Endothelial cell of umbilical vein (primary cell): ENCODE data around the gene OR1N2. TPM values are rescaled to one million over a fixed set of nuclear protein-coding genes. Genes with fewer than 3 reads are reported as not detected.

Source experiments
- BruUV-seq: library from RNA; stranded (reverse); fragments of 400-500 nt; replicated peaks from 2 replicates; lab custom pipeline; 2021; lab: Mats Ljungman, UMichigan
- CTCF ChIA-PET: fragments of 300-600, 350-600 bp; sonication (Branson Sonifier 250); formaldehyde crosslinking; loops from one replicate; lab custom pipeline; 2021; ENCODE audit warnings: antibody characterized with exemption, inconsistent platforms; lab: Charles Lee
- POLR2A ChIA-PET: fragments of 300-600, 350-600 bp; sonication (Branson Sonifier 250); formaldehyde crosslinking; loops from one replicate; lab custom pipeline; 2021; ENCODE audit warnings: antibody characterized with exemption, inconsistent platforms; lab: Charles Lee
- DNase-seq: peaks from one replicate; pipeline ENCODE4 v3.0.0-alpha.2; 2011; ENCODE audit warnings: low read depth, low spot score
- FAIRE-seq: peaks from 2 replicates; lab custom pipeline; 2011; peaks lifted over from hg19 to GRCh38; lab: Jason Lieb, UNC
- H2AFZ ChIP-seq: 2 replicates; pipeline ENCODE4 v1.6.0; 2012; ENCODE audit warnings: low read depth, low read length, control low read depth, inconsistent platforms
- H3K27ac ChIP-seq: 2 replicates; pipeline ENCODE4 v1.5.1; 2011; ENCODE audit warnings: low read depth, mild to moderate bottlenecking, control low read depth, low read length, moderate library complexity; ENCODE audit not compliant: insufficient read depth
- H3K27me3 ChIP-seq, 2 experiments: 2 replicates each; pipeline versions ENCODE4 v1.6.0 to v1.6.1; 2011; ENCODE audit warnings: low read length in 2 of 2, mixed read lengths in 1 of 2; ENCODE audit not compliant: control insufficient read depth in 2 of 2, insufficient read depth in 2 of 2
- H3K36me3 ChIP-seq, 2 experiments: 2 replicates in 1 of 2; 3 replicates in 1 of 2; pipeline ENCODE4 v1.5.1; 2011; ENCODE audit warnings: low read length in 2 of 2, mild to moderate bottlenecking in 1 of 2, moderate library complexity in 1 of 2; ENCODE audit not compliant: control insufficient read depth in 2 of 2, insufficient read depth in 2 of 2; ENCODE audit errors: extremely low read depth in 1 of 2
- H3K4me1 ChIP-seq: 3 replicates; pipeline ENCODE4 v1.5.1; 2011; ENCODE audit warnings: mild to moderate bottlenecking, low read length; ENCODE audit not compliant: control insufficient read depth, insufficient read depth; ENCODE audit errors: extremely low read depth
- H3K4me2 ChIP-seq: 2 replicates; pipeline ENCODE4 v1.6.1; 2011; ENCODE audit warnings: low read length, control low read depth, mixed read lengths; ENCODE audit not compliant: insufficient read depth
- H3K4me3 ChIP-seq, 3 experiments: fragments of 200-600 bp in 1 of 3; sonication (generic), shearing (Covaris generic) in 1 of 3; replicated peaks in 1 of 3; 2 replicates each; pipeline ENCODE4 v1.5.1; 2011 to 2016; ENCODE audit warnings: control low read depth in 3 of 3, low read length in 3 of 3, mild to moderate bottlenecking in 2 of 3, inconsistent platforms in 1 of 3, low read depth in 1 of 3, moderate library complexity in 1 of 3; ENCODE audit not compliant: insufficient read depth in 1 of 3
- H3K79me2 ChIP-seq: 2 replicates; pipeline ENCODE4 v1.6.0; 2012; ENCODE audit warnings: low read length, inconsistent platforms; ENCODE audit not compliant: control insufficient read depth, insufficient read depth
- H3K9ac ChIP-seq: replicated peaks from 2 replicates; pipeline ENCODE3; 2011; ENCODE audit warnings: low read length, control low read depth; ENCODE audit not compliant: insufficient read depth; ENCODE audit errors: extremely low read depth
- H3K9me1 ChIP-seq: replicated peaks from 3 replicates; pipeline ENCODE4 v1.6.0; 2011; ENCODE audit warnings: mild to moderate bottlenecking, low read length; ENCODE audit not compliant: control insufficient read depth, insufficient read depth; ENCODE audit errors: extremely low read depth
- H3K9me3 ChIP-seq: replicated peaks from 2 replicates; pipeline ENCODE4 v1.5.1; 2012; ENCODE audit warnings: low read length, inconsistent platforms; ENCODE audit not compliant: control insufficient read depth, insufficient read depth
- H4K20me1 ChIP-seq: replicated peaks from 2 replicates; pipeline ENCODE3; 2011; ENCODE audit warnings: mild to moderate bottlenecking, low read length; ENCODE audit not compliant: control insufficient read depth, insufficient read depth; ENCODE audit errors: extremely low read depth
- EZH2 ChIP-seq: IDR thresholded peaks from 2 replicates; pipeline ENCODE4 v1.6.1; 2012; ENCODE audit warnings: borderline replicate concordance, low read depth, mild to moderate bottlenecking, moderate library complexity, low read length, inconsistent platforms; ENCODE audit not compliant: severe bottlenecking
- FOS ChIP-seq: IDR thresholded peaks from 2 replicates; pipeline ENCODE4 v1.6.1; 2011; ENCODE audit warnings: mild to moderate bottlenecking, low read length, moderate library complexity, borderline replicate concordance; ENCODE audit not compliant: insufficient read depth
- GATA2 ChIP-seq: IDR thresholded peaks from 2 replicates; pipeline ENCODE4 v1.7.0; 2011; ENCODE audit warnings: low read depth, mild to moderate bottlenecking, moderate library complexity, mixed read lengths, low read length; ENCODE audit not compliant: insufficient read length, insufficient read depth
- JUN ChIP-seq: IDR thresholded peaks from 2 replicates; pipeline ENCODE4 v1.6.1; 2011; ENCODE audit warnings: borderline replicate concordance, low read depth; ENCODE audit not compliant: insufficient read length, insufficient read depth
- MYC ChIP-seq: IDR thresholded peaks from one replicate; pipeline ENCODE4 v1.6.1; 2011; ENCODE audit warnings: mild to moderate bottlenecking, low read depth, low read length
- POLR2A ChIP-seq: IDR thresholded peaks from 2 replicates; pipeline ENCODE4 v1.6.1; 2012; ENCODE audit warnings: low read depth, mild to moderate bottlenecking, control low read depth, low read length
- POLR2AphosphoS5 ChIP-seq: IDR thresholded peaks from 2 replicates; pipeline ENCODE4 v1.6.1; 2012; ENCODE audit warnings: low read depth, mild to moderate bottlenecking, control low read depth, low read length, moderate library complexity; ENCODE audit not compliant: insufficient read depth
- dilution Hi-C: fragments of 300-500 bp; cut with MboI; formaldehyde crosslinking; loops from one replicate; pipeline ENCODE4 v1.15.0; 2019; ENCODE audit warnings: low sequenced_read_pairs; ENCODE audit not compliant: extremely low pct_ligation_motif_present
- intact Hi-C: fragments of 100-400 bp; cut with micrococcal nuclease; formaldehyde crosslinking; loops from one replicate; pipeline ENCODE4 v1.10.0; 2022
- polyA plus RNA-seq, 4 experiments: library from polyadenylated mRNA; depleted of rRNA in 3 of 4; stranded (reverse) in 3 of 4; unstranded in 1 of 4; fragments of >200 nt; gene quantifications; 2 replicates each; pipeline versions ENCODE4 v1.2.1 to v1.2.3, GENCODE V29; 2011 to 2012; ENCODE audit warnings: missing spikeins in 1 of 4
- total RNA-seq: library from RNA; stranded (reverse); gene quantifications from 2 replicates; pipeline ENCODE4 v1.2.3, GENCODE V29; 2021
- TF ChIP-seq, protein P1 (sequence below), 2 donors: IDR thresholded peaks; 1 replicate in 1 of 2; 2 replicates in 1 of 2; pipeline ENCODE4 v1.5.1; 2011; ENCODE audit warnings: low read length in 2 of 2, mild to moderate bottlenecking in 2 of 2, moderate library complexity in 2 of 2, control low read depth in 1 of 2, inconsistent platforms in 1 of 2, low read depth in 1 of 2; ENCODE audit not compliant: insufficient read depth in 1 of 2; ENCODE audit errors: extremely low read depth in 1 of 2
- TF ChIP-seq, protein P2 (sequence below): IDR thresholded peaks from 2 replicates; pipeline ENCODE4 v1.6.1; 2011; ENCODE audit not compliant: insufficient read depth, insufficient read length

Gene OR1N2
- total and polyA plus RNA-seq, 2 donors (not counting 3 experiments of a cell fraction or from before 2014, with no cell fraction given), result not detected

DNA sequence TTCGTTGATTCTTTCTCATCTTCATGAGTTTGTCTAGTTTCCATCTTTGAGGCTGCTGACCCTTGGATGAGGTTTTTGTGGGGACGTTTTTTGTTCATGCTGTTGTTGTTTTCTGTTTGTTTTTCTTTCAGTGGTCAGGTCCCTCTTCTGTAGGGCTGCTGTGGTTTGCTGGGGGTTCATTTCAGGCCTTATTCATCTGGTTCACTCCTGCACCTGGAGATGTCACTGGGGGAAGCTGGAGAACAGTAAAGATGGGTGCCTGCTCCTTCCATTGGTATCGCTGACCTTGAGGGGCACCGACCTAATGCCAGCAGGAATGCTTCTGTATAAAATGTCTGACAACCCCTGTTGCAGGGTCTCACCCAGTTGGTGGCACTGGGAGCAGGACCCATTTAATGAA lies 8.5 kb downstream of the OR1N2 start:
- Histone ChIP-seq H3K4me2 (no peak overlapping the region), H3K27me3 (peaks cover 0 to 3% of the 10 kb centered on the region in 2 experiments), H4K20me1 (no peaks in the 10 kb centered on the region), H3K27ac (no peak overlapping the region), H3K4me1 (no peaks in the 10 kb centered on the region), H3K9me1 (no peaks in the 10 kb centered on the region), H3K9ac (no peak overlapping the region), H3K79me2 (no peaks in the 10 kb centered on the region), H3K4me3 (no peak overlapping the region), H3K36me3 (no peaks in the 10 kb centered on the region), H3K9me3 (no peaks in the 10 kb centered on the region), H2AFZ (no peak overlapping the region)
- intact Hi-C loops, result no loop called here
- ChIA-PET POLR2A (no interaction called here), CTCF (no interaction called here)
- TF ChIP-seq EZH2 (no peak), GATA2 (no peak), MYC (no peak), JUN (no peak), FOS (no peak), POLR2AphosphoS5 (no peak), POLR2A (no peak)
- TF ChIP-seq, protein P1, sequence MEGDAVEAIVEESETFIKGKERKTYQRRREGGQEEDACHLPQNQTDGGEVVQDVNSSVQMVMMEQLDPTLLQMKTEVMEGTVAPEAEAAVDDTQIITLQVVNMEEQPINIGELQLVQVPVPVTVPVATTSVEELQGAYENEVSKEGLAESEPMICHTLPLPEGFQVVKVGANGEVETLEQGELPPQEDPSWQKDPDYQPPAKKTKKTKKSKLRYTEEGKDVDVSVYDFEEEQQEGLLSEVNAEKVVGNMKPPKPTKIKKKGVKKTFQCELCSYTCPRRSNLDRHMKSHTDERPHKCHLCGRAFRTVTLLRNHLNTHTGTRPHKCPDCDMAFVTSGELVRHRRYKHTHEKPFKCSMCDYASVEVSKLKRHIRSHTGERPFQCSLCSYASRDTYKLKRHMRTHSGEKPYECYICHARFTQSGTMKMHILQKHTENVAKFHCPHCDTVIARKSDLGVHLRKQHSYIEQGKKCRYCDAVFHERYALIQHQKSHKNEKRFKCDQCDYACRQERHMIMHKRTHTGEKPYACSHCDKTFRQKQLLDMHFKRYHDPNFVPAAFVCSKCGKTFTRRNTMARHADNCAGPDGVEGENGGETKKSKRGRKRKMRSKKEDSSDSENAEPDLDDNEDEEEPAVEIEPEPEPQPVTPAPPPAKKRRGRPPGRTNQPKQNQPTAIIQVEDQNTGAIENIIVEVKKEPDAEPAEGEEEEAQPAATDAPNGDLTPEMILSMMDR (IDR thresholded peaks at IDR 0.05; ENCODE audit: extremely low read depth in 1 of 2, insufficient read depth in 1 of 2, low read depth in 1 of 2, low read length in 2 of 2), result no peak
- TF ChIP-seq, protein P2, sequence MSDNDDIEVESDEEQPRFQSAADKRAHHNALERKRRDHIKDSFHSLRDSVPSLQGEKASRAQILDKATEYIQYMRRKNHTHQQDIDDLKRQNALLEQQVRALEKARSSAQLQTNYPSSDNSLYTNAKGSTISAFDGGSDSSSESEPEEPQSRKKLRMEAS, result no peak
- no peak for FAIRE-seq
- BruUV-seq, result no TSS peak
- dilution Hi-C loops, result no loop called here
- DNase-seq, result no peak
